GM12878 (cell line): ENCODE measurements around the gene TAF11.

Experiments
- ETV6 ChIP-seq, 2 experiments: fragments of 450-650 bp in 1 of 2; IDR thresholded peaks in 1 of 2; conservative IDR thresholded peaks in 1 of 2; 2 replicates each; pipeline ENCODE4 v1.6.1; 2014; ENCODE audit warnings: antibody characterized with exemption in 1 of 2, borderline replicate concordance in 1 of 2, low read depth in 1 of 2, mild to moderate bottlenecking in 1 of 2, moderate library complexity in 1 of 2
- JUNB ChIP-seq: IDR thresholded peaks from 2 replicates; pipeline ENCODE4 v1.6.1; 2016; ENCODE audit warnings: antibody characterized with exemption, mild to moderate bottlenecking
- SMC3 ChIP-seq: IDR thresholded peaks from 2 replicates; pipeline ENCODE4 v1.6.1; 2011; ENCODE audit warnings: low read length, improper control_type of control experiment, borderline replicate concordance
- ZNF622 ChIP-seq: fragments of 450-650 bp; IDR thresholded peaks from 2 replicates; pipeline ENCODE4 v1.6.1; 2017; ENCODE audit warnings: mild to moderate bottlenecking, inconsistent platforms
- TF ChIP-seq, protein P1 (sequence below), 3 experiments: IDR thresholded peaks in 2 of 3; conservative IDR thresholded peaks in 1 of 3; 2 replicates each; pipeline ENCODE4 v1.5.1; 2011; ENCODE audit warnings: low read depth in 3 of 3, low read length in 3 of 3, mild to moderate bottlenecking in 3 of 3, control low read depth in 2 of 3, moderate library complexity in 2 of 3, inconsistent platforms in 1 of 3, mixed read lengths in 1 of 3; ENCODE audit not compliant: control insufficient read depth in 2 of 3, insufficient read depth in 1 of 3; ENCODE audit errors: extremely low read depth in 1 of 3
- TF ChIP-seq, protein P2 (sequence below): fragments of 450-650 bp; conservative IDR thresholded peaks from 2 replicates; pipeline ENCODE4 v1.6.1; 2017; ENCODE audit warnings: mild to moderate bottlenecking, moderate library complexity

DNA sequence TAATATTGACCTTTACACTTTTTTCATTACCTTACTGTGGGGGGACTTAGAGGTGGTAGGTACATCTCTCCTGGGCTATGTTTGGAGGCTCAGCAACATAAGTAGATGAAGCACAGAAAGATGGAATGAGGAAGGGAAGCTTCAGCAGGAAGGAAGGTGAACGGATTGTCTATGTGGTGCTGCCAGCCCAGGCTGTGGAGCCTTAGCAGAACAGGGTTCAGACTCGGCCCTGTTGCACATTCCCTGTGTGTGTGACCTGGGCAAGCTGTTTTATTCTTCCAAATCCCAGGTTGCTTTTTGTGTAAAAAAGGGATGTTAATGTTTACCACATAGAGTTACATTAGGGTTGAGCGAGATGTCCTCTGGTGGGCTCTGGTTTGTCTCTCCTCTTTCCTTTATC lies 42.4 kb upstream of the TAF11 start:
- TF ChIP-seq, protein P1, sequence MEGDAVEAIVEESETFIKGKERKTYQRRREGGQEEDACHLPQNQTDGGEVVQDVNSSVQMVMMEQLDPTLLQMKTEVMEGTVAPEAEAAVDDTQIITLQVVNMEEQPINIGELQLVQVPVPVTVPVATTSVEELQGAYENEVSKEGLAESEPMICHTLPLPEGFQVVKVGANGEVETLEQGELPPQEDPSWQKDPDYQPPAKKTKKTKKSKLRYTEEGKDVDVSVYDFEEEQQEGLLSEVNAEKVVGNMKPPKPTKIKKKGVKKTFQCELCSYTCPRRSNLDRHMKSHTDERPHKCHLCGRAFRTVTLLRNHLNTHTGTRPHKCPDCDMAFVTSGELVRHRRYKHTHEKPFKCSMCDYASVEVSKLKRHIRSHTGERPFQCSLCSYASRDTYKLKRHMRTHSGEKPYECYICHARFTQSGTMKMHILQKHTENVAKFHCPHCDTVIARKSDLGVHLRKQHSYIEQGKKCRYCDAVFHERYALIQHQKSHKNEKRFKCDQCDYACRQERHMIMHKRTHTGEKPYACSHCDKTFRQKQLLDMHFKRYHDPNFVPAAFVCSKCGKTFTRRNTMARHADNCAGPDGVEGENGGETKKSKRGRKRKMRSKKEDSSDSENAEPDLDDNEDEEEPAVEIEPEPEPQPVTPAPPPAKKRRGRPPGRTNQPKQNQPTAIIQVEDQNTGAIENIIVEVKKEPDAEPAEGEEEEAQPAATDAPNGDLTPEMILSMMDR (IDR thresholded peaks at IDR 0.05 in 2 of 3, conservative IDR thresholded peaks at IDR 0.05 in 1 of 3; ENCODE audit: control insufficient read depth in 2 of 3, extremely low read depth in 1 of 3, insufficient read depth in 1 of 3, low read depth in 3 of 3, low read length in 3 of 3): no peak
- TF ChIP-seq JUNB (no peak), ZNF622 (no peak), ETV6 (conservative IDR thresholded peaks at IDR 0.05 in 1 of 2, IDR thresholded peaks at IDR 0.05 in 1 of 2; ENCODE audit: borderline replicate concordance in 1 of 2, low read depth in 1 of 2) (no peak), SMC3 (no peak)
- TF ChIP-seq, protein P2, sequence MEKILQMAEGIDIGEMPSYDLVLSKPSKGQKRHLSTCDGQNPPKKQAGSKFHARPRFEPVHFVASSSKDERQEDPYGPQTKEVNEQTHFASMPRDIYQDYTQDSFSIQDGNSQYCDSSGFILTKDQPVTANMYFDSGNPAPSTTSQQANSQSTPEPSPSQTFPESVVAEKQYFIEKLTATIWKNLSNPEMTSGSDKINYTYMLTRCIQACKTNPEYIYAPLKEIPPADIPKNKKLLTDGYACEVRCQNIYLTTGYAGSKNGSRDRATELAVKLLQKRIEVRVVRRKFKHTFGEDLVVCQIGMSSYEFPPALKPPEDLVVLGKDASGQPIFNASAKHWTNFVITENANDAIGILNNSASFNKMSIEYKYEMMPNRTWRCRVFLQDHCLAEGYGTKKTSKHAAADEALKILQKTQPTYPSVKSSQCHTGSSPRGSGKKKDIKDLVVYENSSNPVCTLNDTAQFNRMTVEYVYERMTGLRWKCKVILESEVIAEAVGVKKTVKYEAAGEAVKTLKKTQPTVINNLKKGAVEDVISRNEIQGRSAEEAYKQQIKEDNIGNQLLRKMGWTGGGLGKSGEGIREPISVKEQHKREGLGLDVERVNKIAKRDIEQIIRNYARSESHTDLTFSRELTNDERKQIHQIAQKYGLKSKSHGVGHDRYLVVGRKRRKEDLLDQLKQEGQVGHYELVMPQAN: no peak
